ENCODE results near the gene TSPAN12. TPM values are rescaled to one million over a fixed set of nuclear protein-coding genes. Genes with fewer than 3 reads are reported as not detected.

Gene TSPAN12
- total RNA-seq, 1 experiment from 2014 or later, result not detected

DNA sequence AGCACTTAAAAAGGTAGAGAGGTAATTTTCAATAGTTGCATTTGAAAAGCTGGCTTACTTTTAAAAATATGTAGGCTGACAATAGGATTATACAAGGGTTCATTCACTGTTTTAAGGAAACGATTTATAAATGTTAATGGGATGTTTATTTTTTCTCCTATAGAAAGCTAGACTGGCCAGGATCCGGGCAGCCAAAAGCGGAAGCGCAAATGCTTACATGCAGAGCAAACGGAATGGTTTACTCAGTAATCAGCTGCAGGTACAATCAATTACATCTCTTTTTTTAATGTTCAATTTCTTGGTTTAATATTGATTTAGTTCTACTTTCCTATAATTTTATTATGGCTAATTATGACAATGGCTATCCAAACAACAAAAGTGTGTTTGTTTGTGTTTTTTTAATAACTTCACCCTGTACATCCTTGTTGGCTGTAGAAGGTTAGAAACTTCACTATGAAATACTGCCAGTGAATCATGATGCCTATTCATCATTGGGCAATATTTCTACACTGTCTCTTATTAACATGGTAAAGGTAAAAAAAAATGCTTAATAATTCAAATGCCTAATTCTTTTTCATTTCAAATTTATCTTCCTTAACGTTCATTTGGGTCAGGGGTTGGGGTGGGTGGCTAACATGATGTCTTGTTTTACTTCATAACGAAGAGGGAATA lies 116.4 kb downstream of the TSPAN12 start:
- no peaks in the 10 kb centered on the region for H4K20me1 ChIP-seq (ENCODE audit: insufficient read depth, low read depth, low read length)
- no peak for DNase-seq
- no peaks in the 10 kb centered on the region for H3K27me3 ChIP-seq (ENCODE audit: low read length)
- H3K9me3 ChIP-seq (ENCODE audit: low read length), result no peaks in the 10 kb centered on the region
- no peaks in the 10 kb centered on the region for H3K79me2 ChIP-seq (ENCODE audit: low read length)
- H2AFZ ChIP-seq (ENCODE audit: low read length), result no peak overlapping the region
- H3K9me2 ChIP-seq (replicated peaks; ENCODE audit: insufficient read depth, low read length), result no peaks in the 10 kb centered on the region
- no peak overlapping the region for H3K27ac ChIP-seq (ENCODE audit: low read length)
- no peaks in the 10 kb centered on the region for H3K4me1 ChIP-seq (ENCODE audit: low read length)
- no peak overlapping the region for H3K4me3 ChIP-seq (ENCODE audit: low read length)
- no peak overlapping the region for H3K4me2 ChIP-seq (ENCODE audit: low read depth, low read length, poor library complexity, severe bottlenecking)
- H3K9ac ChIP-seq (ENCODE audit: low read length), result no peak overlapping the region
- H3K36me3 ChIP-seq (ENCODE audit: insufficient read depth, low read length), result no peaks in the 10 kb centered on the region

DNA sequence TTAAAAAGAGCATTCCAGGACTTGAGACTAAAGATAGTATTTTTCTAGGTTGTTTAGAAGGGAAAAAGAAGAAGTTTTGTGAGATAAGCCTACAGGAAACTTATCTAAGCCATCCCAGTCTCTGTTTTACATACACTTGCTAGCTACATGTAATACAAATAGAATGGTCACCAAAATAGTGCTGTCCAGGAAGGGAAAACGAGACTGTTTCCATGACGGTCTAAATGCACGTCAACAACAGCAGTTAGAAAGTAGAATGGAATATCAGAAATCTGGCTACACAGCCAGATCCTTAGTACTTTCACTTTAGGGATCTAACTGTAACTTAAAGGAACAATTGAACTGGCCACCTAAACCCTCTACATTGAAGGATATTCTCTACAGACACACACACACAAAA lies 117.6 kb downstream of the TSPAN12 start:
- Histone ChIP-seq H3K9ac (ENCODE audit: low read length) (no peak overlapping the region), H3K4me3 (ENCODE audit: low read length) (no peak overlapping the region), H3K79me2 (ENCODE audit: low read length) (no peaks in the 10 kb centered on the region), H3K9me3 (ENCODE audit: low read length) (no peaks in the 10 kb centered on the region), H3K9me2 (replicated peaks; ENCODE audit: insufficient read depth, low read length) (no peaks in the 10 kb centered on the region), H2AFZ (ENCODE audit: low read length) (no peak overlapping the region), H3K4me1 (ENCODE audit: low read length) (no peaks in the 10 kb centered on the region), H4K20me1 (ENCODE audit: insufficient read depth, low read depth, low read length) (no peaks in the 10 kb centered on the region), H3K27ac (ENCODE audit: low read length) (no peak overlapping the region), H3K27me3 (ENCODE audit: low read length) (no peaks in the 10 kb centered on the region), H3K36me3 (ENCODE audit: insufficient read depth, low read length) (no peaks in the 10 kb centered on the region), H3K4me2 (ENCODE audit: low read depth, low read length, poor library complexity, severe bottlenecking) (no peak overlapping the region)
- no peak for DNase-seq

DNA sequence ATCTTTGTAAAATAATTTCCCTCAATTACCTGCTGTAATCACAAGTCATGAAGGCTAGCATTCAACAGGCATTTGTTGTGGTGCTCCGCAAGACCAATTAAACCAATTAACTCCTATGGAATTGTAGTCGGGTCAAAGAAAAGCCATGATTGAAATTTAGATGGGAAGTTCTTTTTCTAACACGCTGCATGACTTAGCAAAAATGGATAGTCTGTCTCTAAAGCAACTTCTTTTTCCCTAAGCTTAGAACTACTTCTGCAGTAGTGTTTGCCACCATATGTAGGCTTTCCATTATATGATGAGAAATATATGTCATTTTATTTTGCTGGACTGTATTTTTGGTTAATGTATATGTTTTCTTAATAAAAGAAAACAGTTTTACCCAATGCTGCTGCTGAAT lies 119.1 kb downstream of the TSPAN12 start:
- H3K27ac ChIP-seq (ENCODE audit: low read length), result no peak overlapping the region
- no peaks in the 10 kb centered on the region for H3K9me2 ChIP-seq (replicated peaks; ENCODE audit: insufficient read depth, low read length)
- H3K4me1 ChIP-seq (ENCODE audit: low read length), result no peaks in the 10 kb centered on the region
- no peaks in the 10 kb centered on the region for H4K20me1 ChIP-seq (ENCODE audit: insufficient read depth, low read depth, low read length)
- no peaks in the 10 kb centered on the region for H3K9me3 ChIP-seq (ENCODE audit: low read length)
- H3K36me3 ChIP-seq (ENCODE audit: insufficient read depth, low read length), result no peaks in the 10 kb centered on the region
- no peak overlapping the region for H2AFZ ChIP-seq (ENCODE audit: low read length)
- H3K4me2 ChIP-seq (ENCODE audit: low read depth, low read length, poor library complexity, severe bottlenecking), result no peak overlapping the region
- no peaks in the 10 kb centered on the region for H3K79me2 ChIP-seq (ENCODE audit: low read length)
- DNase-seq, result no peak
- no peak overlapping the region for H3K9ac ChIP-seq (ENCODE audit: low read length)
- no peaks in the 10 kb centered on the region for H3K27me3 ChIP-seq (ENCODE audit: low read length)
- no peak overlapping the region for H3K4me3 ChIP-seq (ENCODE audit: low read length)

Other genes with a start within 250 kb of the TSPAN12 start
- gene ING3, start 92.6 kb upstream of the TSPAN12 start, total RNA-seq (2014; rRNA removed; shearing (Covaris generic); ENCODE audit: low replicate concordance), result 8.7 and 20.2 TPM in 2 replicates
- 0.04 and 1.2 TPM in 2 replicates for gene CPED1, start 130.6 kb upstream of the TSPAN12 start, total RNA-seq (2014; rRNA removed; shearing (Covaris generic); ENCODE audit: low replicate concordance)

Measured in Karpas-422 (cell line).